GM19035 (cell line): Measurements from ENCODE around the gene PIGO.

Experiments used
- ATAC-seq: cut with Tn5 transposase; IDR thresholded peaks from one replicate; pipeline ENCODE4 v1.9.1; 2021; ENCODE audit not compliant: unreplicated experiment

PIGO gene

DNA sequence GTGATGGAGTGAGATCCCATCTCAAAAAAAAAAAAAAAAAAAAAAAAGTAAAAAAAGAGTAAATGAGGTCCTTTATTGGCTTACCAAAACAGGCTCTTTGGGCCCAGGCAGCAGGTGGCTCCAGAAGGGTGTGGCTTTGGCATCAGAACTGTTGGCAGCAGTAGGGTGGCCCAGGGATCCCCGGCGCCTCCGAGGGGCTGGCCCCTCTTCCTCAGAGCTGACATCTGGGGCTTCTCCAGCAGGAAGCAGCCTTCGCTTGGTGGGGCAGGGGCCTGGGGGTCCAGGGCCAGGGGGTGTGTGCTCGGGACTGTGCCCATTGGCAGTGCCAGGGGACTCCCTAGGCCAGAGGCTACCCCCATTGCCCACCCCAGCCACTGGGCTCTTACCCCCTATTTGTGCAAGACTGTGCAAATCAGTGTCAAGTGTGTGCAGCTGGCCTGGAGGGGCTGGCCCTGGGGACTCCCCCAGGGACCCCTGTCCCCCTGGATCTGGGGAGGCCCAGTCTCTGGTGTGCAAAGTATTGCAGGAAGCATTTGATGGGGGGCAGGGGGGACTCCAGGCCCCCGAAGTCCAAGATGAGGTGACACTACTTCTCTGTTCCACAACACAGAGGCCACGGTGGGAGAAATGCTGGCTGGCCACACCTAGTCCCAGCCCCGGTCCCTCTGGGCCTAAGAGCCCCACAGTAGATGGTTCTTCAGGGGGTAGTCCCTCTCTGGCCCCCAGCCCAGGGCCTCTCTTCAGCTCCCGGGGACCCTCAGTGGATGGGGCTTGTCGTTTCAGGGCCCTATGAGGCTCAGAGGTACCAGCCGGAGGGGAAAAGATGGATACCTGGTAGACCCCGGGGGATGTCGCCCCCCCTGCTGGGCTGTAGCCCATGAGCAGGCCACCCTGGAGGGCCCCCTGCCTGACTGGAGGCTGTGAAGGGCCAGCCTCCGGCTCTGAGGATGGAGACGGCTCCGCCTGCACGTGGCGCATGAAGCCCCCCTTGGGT lies 11.2 kb upstream of the PIGO start:
- no peak for ATAC-seq

DNA sequence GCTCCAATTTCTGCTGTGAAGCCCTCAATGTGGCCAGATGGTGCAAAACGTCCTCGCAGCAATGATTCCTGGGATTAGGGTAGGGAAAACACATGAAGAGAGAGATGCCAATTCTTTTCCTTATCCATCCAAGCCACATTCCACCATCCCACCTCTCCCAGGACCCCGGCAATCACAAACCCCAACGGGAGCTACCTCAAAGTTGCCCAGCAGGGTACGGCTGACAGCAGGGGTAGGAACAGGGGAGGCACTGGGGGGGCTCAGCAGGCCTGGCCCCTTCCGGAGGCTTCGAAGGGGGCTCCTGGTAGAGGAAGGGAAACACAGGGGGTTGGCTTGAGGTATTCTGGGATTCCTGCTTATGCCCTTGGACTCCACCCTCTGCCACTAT lies 9.9 kb upstream of the PIGO start:
- no peak for ATAC-seq

DNA sequence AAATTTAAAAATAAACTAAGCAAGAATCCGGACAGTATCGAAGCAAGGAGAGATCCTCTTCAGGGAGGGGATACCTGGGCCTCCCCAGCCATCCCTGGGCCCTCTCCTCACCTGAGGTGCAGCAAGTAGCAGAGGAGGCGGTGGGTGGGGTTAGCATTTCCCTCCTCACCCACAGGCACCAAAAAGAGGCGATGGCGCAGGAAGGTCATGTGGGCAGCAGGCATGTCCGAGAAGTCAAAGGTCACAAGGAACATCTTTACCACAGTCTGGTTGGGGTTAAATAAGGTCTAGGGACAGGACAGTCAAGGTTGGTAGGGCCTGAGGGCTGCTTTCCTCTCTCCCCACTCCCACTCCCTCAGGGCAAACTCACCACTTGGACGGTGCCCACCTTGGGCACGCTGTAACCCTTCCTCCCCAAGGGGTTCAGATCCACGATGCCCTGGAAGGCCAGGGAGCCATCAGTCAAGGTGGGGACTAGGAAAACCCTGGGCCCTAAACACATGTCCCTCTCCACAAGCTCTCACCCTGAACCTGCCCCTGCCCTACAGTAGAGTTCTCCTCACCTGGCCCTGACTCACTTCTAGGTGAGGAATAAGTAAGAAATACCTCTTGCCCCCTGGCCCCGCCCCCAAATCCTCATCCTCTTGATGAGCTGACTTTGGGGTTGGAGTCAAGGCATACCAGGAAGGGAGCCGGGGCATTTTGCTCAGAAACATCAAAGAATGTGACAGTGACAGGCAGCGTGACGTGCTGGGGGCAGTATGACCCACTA lies 9.4 kb upstream of the PIGO start:
- ATAC-seq = no peak

DNA sequence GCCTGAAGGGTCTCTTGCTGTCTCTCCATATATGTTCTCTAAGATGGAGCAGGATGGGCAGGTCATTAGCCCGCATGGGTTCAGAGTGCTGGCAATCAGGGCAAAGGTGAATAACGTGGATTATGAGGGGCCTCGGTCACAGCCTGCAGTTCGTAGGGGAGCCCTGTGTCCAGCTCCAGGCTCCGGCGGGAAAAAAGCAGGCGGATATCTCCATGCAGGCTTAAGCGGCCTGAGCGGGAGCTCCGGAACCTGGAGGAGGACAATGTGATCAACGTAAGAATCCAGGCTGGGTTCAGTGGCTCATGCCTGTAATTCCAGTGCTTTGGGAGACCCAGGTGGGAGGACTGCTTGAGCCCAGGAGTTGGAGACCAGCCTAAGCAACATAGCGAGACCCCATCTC lies 8.7 kb upstream of the PIGO start:
- no peak for ATAC-seq

DNA sequence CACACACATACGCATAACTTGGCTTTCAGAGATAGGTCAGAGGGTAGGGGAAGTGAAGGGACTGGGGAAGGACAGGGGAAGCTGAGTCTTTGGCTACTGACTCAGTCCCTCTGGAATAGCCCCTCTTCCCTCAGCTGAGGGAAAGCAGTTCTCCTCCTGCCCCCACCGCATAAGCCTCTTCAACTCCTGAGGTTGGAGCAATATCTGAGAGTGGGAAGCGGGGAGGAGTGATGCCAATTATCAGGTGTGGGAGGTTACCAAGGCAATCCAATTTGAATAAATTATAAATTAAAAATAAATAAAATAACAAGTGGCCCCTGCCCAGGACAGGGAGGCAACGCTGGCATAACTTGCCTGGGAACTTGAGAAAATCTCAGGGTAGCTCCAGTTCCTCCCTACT lies 8.2 kb upstream of the PIGO start:
- no peak for ATAC-seq

DNA sequence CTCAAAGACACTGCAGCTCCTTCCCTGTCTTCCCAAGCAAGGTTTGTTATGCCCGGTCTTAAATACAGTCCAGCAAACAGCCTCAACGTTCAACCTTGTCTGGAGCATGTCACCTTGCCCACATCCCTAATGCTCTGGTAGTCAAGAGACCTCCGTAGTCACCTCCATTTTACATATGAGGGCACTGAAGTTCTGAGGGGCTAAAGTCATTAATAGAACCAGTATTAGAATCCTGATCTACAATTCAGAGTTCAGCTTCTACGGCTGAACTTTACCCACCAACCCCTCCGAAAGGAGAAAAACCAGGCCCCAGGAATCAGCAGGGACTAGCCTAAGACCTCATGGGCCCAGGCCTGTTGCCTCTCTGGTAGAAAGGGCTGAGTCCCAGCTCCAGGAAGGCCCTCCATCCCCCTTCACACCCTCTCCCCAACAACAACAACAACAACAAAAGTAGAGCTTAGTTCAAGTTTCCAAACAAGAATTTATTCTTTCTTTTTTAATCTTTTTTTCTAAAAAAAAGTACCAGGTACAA lies 7.3 kb upstream of the PIGO start:
- no peak for ATAC-seq

DNA sequence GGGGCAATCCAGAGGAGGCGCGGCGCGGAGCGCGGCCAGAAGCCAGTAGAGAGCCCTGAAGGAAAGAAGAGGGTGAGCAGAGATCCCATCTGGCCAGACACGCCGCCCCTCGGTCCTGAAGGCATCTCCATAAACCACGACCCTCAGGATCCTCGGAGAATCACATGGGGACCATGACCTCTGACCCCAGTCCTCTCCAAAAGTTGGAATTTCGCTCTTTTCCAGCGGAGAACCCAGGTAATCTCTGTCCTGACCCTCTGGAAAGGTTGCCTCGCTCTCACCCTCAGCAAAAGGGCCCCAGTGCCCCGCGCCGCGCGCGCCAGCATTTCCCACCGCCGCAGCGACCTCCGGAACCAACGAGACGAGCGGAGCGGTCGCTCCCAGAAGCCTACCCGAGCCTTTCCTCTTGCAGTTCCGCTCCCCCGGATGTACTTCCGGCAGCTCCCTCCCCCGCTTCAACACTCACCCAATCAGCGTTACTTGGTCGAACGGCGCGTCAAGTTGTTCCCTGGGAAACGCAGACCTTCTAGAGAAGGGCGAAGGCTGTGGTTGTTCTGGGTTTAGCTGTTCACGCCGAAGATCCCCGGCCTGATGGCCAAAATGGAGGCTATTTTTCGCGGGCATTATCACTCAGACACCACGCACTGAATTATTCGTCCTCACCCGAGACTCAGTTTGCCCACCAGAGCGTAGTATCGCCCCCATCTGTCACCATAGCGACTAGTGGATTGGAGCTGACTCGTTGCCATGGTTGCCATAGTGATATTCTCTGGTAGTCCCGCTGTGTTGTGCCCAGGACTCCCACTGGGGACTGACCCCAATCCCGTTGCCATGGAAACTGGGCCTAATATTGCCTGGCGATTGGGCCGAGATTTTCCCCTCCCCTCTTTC lies 6.6 kb upstream of the PIGO start, which contains the start of gene STOML2:
TSS of gene STOML2 (minus strand) at position 363 of the 891 bp plus-strand sequence. CDS start at position 326, 37 bp downstream.
- peak; percentile 97 for ATAC-seq

DNA sequence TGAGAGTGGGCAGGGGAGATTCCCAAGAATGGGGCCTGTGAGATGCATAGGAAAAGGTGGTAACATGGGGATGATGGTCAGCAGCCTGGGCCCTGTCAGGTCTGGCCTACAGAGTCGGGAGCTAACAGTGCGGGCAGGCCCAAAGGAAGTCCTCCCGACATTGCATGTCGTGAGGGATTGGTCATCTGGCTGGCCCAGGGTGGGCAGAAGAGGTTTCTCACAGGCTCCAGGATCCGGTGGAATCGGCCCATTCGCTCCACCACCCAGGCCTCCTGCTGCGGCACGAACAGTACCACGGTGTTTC lies 6.0 kb upstream of the PIGO start:
- peak; percentile 26 for ATAC-seq

DNA sequence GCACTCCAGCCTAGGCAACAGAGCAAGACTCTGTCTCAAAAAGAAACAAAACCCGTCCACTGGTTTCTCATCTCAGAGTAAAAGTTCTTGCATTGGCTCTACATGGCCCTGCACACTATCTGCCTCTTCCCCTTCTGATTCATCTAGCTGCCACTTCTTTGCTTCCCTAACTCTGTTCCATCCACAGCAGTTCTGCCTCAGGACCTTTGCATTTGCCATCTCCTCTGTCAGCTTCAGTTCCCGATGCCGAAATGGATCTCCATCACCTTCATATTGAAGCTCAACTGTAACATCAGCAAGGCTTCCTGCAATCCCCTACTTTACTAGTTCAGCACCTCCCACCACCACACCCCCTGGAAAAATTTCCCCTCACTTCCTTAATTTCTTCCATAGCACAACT lies 1.2 kb upstream of the PIGO start:
- ATAC-seq = no peak

DNA sequence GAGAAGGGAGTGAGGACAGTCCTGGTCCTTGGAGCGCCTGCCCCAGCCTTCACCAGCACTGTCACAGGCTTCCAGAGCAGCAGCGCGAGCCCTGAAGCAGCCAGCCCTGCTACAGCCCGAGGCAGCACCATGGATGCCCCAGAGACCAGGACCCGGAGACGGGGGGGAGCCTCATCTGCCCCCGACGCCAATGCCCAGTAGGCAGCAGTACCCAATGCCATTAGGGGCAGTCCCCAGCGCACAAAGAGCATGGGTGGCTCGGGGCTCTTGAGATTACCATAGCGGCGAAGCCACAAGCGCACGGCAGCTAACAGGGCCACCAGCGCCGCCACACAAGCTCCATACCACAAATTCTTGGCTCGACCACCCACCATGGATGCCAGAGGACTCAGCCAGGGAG lies 4.9 kb downstream of the PIGO start:
- ATAC-seq = no peak

DNA sequence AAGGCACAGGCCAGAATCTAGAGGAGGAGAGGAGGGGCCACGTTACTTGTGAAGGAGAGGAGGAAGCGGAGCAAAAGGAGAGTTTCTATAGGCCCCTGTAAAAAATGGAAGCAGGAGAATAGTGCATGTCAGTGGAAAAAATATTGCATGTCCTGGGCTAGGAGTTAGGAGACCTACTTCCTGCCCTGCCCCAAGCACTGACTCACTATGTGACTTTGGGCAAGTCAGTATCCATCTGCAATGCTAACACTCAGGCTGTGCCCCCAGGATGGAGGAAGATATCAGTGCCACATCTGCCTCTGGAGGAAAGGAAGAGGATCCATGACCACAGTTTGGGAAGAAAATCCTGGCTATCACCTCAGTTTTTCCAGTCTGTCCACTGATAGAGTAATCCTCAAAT lies 7.0 kb downstream of the PIGO start:
- no peak for ATAC-seq

DNA sequence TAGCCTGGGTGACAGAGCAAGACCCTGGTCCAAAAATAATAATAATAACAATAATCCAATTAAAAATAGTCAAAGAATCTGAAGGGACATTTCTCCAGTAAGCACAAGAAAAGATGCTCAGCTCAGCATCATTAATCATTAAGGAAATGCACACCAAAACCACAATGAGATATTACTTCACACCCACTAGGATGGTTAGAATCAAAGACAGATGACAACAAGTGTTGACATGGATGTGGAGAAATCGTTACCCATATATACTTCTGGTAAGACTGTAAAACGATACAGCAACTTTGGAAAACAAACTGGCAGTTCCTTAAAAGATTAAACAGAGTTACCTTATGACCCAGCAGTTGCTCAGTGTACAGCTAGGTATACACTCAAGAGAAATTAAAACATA lies 11.3 kb downstream of the PIGO start:
- ATAC-seq = no peak

DNA sequence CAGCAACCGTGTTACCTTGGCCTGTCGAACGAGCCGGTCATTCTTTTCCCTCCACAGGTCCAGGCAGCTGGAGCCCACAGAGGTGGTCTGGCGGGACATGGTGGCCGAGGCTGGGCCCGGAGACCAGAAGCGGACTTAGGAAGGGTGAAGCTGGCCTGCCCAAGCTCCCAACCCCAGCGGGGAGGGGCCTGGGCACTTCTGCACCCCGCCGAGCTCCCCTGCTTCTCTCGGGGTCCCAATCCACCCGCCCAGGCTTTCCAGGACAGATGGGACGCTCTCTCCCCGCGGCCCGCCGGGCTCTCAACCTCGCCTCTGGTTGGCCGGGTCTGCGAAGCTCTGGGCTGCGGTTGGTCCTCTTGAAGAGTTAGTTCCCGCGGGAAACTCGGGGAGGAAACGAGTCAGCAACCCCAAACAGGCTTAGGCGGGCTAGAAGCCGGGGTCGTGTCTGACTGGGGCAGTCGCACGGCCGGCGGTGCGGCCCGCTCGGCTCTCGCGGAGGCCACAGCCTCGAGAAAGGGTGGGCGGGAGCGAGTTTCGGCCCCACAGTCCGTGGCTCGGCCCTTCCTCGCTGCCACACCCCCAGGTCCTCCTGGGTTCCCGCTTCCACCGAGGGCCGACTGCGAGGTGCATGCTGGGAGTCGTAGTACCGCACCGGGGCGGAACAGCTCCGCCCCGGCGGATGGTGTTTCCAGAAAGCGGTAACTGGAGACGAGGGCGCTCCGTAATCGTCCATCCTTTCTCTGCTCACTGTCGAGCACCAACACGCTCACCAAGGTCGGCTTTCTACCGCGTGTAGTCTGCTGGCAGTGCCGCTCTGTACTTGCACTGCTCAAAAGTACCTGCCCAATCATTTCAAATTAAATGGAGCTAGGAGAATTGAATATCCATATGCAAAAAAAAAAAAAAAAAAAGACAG lies 16.7 kb downstream of the PIGO start, which contains the start of gene FANCG:
TSS of gene FANCG (minus strand) at position 517 of the 916 bp plus-strand sequence. CDS start at position 99, 418 bp downstream.
- ATAC-seq = peak; percentile 89

DNA sequence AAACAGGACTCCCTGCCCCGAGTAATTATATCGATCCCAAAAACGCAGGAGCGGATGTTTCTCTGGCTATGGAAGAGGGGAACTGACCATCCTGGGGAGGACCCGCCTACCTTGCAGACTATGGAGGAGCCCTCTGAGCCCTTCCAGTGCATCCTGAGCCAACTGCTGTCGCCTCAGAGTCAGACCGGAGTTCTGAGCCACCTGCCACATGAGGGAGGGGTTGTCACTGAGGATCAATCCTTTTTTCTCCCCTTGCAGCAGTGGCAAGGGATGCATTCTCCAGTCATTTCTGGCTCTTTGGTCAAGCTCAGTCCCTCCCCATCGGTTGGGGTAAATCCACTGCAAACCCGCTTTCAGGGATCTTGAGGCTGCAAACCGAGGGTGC lies 17.4 kb downstream of the PIGO start:
- peak; percentile 2 for ATAC-seq

DNA sequence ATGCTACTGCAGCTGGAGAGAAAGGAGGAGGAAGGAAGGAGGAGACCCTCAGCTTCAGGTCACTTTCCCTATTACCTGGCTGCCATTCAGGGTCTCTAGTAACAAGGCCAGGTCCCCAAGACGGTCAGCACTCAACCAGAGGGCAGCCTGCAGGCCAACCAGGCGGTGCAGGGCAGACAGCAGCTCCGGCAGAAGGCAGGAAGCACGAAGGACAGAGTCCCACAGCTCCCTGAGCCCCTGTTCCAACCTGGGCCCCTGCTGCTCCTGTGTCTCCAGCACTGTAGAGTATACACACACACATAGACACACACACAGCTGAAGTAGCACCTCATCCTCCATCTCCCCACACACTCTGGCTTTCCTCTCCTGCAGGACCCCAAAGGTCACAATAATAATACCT lies 18.3 kb downstream of the PIGO start:
- ATAC-seq = no peak

DNA sequence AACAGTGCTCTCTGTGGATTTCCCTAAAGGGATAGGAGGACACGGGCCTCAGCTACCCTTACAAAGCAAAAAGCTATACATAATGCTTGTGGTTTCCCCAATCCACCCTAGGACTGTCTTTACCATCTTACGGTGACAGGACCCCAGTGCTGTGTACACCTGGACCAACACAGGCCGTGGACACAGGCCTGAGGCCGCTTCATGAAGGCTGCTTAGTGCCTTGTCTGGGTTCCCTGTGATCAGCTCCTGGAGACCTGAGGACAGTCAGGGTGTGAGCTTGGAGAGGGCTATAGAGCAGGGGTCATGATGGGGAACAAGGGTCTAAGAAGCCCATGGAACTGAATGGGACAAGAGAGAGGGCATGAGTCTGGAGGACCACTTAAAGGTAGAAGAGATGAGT lies 19.5 kb downstream of the PIGO start:
- no peak for ATAC-seq

DNA sequence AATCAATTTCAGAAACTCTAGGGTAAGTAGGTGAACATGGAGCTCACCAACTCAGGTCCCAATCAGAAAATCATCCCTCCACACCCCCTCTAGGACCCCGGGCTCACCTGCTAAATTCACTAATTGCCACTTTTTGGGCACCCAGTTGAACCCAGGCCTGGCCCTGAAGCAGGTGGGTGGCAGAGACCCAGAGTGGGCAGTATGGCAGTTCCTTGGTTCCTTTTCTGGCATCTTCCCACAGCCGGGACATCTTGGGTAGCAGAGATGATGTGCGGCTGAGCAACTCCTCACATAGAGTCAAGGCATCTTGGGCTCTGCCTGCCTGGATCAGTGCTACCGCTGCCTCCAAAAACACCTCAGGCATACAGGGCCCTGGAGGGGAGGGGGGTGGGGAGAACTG lies 21.0 kb downstream of the PIGO start:
- no peak for ATAC-seq

DNA sequence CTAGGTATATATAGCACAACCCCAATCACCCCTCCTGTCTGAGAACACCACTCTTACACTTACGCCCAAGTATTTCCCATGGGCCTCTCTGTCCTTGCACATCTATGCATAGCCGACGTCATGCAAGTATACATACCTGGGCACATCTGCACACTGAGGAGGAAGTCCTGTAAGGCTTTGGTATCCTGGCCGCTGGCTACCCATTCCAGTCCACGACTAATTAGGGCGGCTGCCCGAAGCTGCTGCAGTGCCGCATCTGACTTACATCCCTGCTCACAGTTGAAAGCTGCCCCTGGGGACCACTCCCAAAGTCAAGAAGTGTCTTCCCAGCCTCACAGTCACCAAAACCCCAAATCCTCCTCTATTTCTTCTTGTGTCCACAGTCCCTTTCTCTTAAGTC lies 21.6 kb downstream of the PIGO start:
- no peak for ATAC-seq

DNA sequence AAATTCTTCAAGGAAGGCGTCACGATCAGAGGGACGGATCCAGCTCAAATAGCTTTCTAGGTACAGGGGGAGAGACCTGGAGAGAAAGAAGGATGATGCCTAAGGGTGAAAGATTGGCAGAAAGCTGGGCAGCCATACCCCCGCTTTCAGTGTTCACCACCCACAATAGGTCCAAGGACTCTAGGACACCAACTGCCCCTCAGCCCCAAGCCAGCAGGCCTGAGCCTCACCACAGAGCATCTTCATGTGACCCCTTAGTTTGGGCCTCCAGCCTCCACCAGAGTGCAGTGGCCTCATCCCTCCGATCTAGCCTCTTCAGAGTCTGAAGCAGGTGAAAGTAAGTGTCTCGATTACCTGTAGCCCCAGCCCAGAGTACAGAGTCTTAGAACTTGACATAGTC lies 22.2 kb downstream of the PIGO start:
- ATAC-seq = no peak

DNA sequence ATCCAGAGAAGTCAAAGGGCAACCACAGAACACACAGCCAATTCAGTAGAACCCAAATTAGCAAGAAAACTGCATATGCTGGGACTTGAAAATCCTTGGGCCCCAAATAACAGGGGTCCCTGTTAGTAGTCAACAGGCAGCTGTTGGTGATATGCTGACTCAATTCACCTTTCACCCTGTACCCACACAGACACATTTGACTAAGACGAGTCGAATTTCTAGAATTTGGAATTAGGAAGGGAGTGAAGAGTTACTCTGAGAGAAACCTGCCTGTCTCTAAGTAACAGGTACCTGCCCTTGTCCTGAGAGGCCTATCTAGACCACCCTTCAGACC lies 23.1 kb downstream of the PIGO start:
- no peak for ATAC-seq
